Endodermal cell (in vitro differentiated cells): ENCODE measurements around the gene CARS2. TPM values are rescaled to one million over a fixed set of nuclear protein-coding genes. Genes with fewer than 3 reads are reported as not detected.
A peak's percentile ranks its signal among the peaks of the same experiment; 100 is the strongest.

Source experiments
- DNase-seq: peaks from one replicate; pipeline ENCODE4 v3.0.0-alpha.2; 2017
- H3K27ac ChIP-seq: 2 replicates; pipeline ENCODE4 v1.5.1; 2013; ENCODE audit warnings: mild to moderate bottlenecking, low read depth, low read length, moderate library complexity
- H3K27me3 ChIP-seq: 2 replicates; pipeline ENCODE4 v1.6.1; 2013; ENCODE audit warnings: mild to moderate bottlenecking, low read length, moderate library complexity; ENCODE audit not compliant: insufficient read depth, control insufficient read depth, poor library complexity, severe bottlenecking
- H3K36me3 ChIP-seq: 2 replicates; pipeline ENCODE4 v1.7.0; 2013; ENCODE audit warnings: mild to moderate bottlenecking, low read length, moderate library complexity; ENCODE audit not compliant: control insufficient read depth, insufficient read depth
- H3K4me1 ChIP-seq: one replicate; pipeline ENCODE4 v1.7.0; 2013; ENCODE audit warnings: low read length; ENCODE audit not compliant: control insufficient read depth, insufficient read depth
- H3K4me3 ChIP-seq: 2 replicates; pipeline ENCODE4 v1.5.1; 2013; ENCODE audit warnings: mild to moderate bottlenecking, low read length, moderate library complexity
- H3K9ac ChIP-seq: 2 replicates; pipeline ENCODE4 v1.6.1; 2013; ENCODE audit warnings: mild to moderate bottlenecking, low read length, moderate library complexity; ENCODE audit not compliant: poor library complexity, severe bottlenecking; ENCODE audit errors: extremely low read depth
- H3K9me3 ChIP-seq: 2 replicates; pipeline ENCODE4 v1.6.1; 2013; ENCODE audit warnings: mild to moderate bottlenecking, low read length, moderate library complexity; ENCODE audit not compliant: control insufficient read depth
- H3K27ac Mint-ChIP-seq: 2 replicates; pipeline ENCODE4 v1.8.0; 2020; ENCODE audit warnings: mixed read lengths
- H3K27me3 Mint-ChIP-seq: 2 replicates; pipeline ENCODE4 v1.8.0; 2021; ENCODE audit warnings: mild to moderate bottlenecking, mixed read lengths; ENCODE audit not compliant: insufficient read depth
- H3K36me3 Mint-ChIP-seq: 2 replicates; pipeline ENCODE4 v1.8.0; 2020; ENCODE audit warnings: low read depth, mixed read lengths
- H3K4me1 Mint-ChIP-seq: 2 replicates; pipeline ENCODE4 v1.8.0; 2020; ENCODE audit warnings: mixed read lengths
- H3K4me3 Mint-ChIP-seq: 2 replicates; pipeline ENCODE4 v1.8.0; 2020; ENCODE audit warnings: mild to moderate bottlenecking, moderate library complexity, mixed read lengths
- H3K9me3 Mint-ChIP-seq: 2 replicates; pipeline ENCODE4 v1.8.0; 2020; ENCODE audit warnings: mild to moderate bottlenecking, mixed read lengths
- CTCF ChIP-seq: fragments of 200-600 bp; sonication (generic); conservative IDR thresholded peaks from 2 replicates; pipeline ENCODE4 v1.5.0; 2021; ENCODE audit warnings: antibody characterized with exemption, mild to moderate bottlenecking
- WGBS, 2 experiments: methylation state at CpG; one replicate each; pipeline versions ENCODE4 v1.1.5 to v1.1.7; 2013; ENCODE audit warnings: missing lambda C conversion rate in 2 of 2, mixed read lengths in 1 of 2; ENCODE audit not compliant: insufficient coverage in 1 of 2, insufficient read length in 1 of 2; 5-methylcytosine and 5-hydroxymethylcytosine counted together
- total RNA-seq, 2 donors: library from RNA; stranded (reverse); fragmentation: NEBNext Ultra II Directional in 1 of 2; extraction: Animal tissue kit (Norgen Biotek cat#: 25700) in 1 of 2; gene quantifications; 2 replicates in 1 of 2; 3 replicates in 1 of 2; pipeline ENCODE4 v1.2.1, GENCODE V29; 2021

The CARS2 gene
- total RNA-seq, 2 donors from 2014 or later = 53.0 to 53.2 TPM

- H3K4me3 Mint-ChIP-seq = no peak overlapping the region
- H3K27ac Mint-ChIP-seq = no peak overlapping the region
- no peak for TF ChIP-seq CTCF
- peaks cover 5% of the 10 kb centered on the region for H3K9me3 Mint-ChIP-seq
- H3K36me3 Mint-ChIP-seq = peaks cover 22% of the 10 kb centered on the region
- H3K4me1 Mint-ChIP-seq = peaks cover 9% of the 10 kb centered on the region
- H3K27me3 ChIP-seq = no peaks in the 10 kb centered on the region
- no peak overlapping the region for H3K9ac ChIP-seq
- peaks cover 3% of the 10 kb centered on the region for H3K9me3 ChIP-seq
- WGBS, 2 experiments = 88 to 100% methylated on average over 1 to 9 of the region's 10 CpGs
- H3K27me3 Mint-ChIP-seq = no peaks in the 10 kb centered on the region
- peaks cover 25% of the 10 kb centered on the region for H3K36me3 ChIP-seq
- H3K27ac ChIP-seq = no peak overlapping the region
- no peak overlapping the region for H3K4me3 ChIP-seq
- H3K4me1 ChIP-seq = no peaks in the 10 kb centered on the region
- peak; percentile 32 for DNase-seq
Observed at GRCh38 chr13:110652764-110653163, 53.2 kb downstream of the CARS2 start.

GRCh38 chr13:110652231-110652730 lies 53.6 kb downstream of the CARS2 start:
- Mint-ChIP-seq H3K27me3 (no peaks in the 10 kb centered on the region), H3K4me1 (peaks cover 9% of the 10 kb centered on the region), H3K27ac (no peak overlapping the region), H3K36me3 (peaks cover 17% of the 10 kb centered on the region), H3K9me3 (peaks cover 2% of the 10 kb centered on the region), H3K4me3 (no peak overlapping the region)
- H3K27ac ChIP-seq = no peak overlapping the region
- no peak for TF ChIP-seq CTCF
- no peaks in the 10 kb centered on the region for H3K27me3 ChIP-seq
- H3K36me3 ChIP-seq = peaks cover 20% of the 10 kb centered on the region
- WGBS, 2 experiments = 93 to 98% methylated on average over 9 to 10 of the region's 10 CpGs
- H3K4me3 ChIP-seq = no peak overlapping the region
- DNase-seq = peak; percentile 40
- no peak overlapping the region for H3K9ac ChIP-seq
- H3K4me1 ChIP-seq = no peaks in the 10 kb centered on the region
- no peaks in the 10 kb centered on the region for H3K9me3 ChIP-seq

- Histone ChIP-seq H3K4me1 (no peaks in the 10 kb centered on the region), H3K4me3 (no peak overlapping the region), H3K27me3 (no peaks in the 10 kb centered on the region), H3K9ac (no peak overlapping the region), H3K27ac (no peak overlapping the region), H3K9me3 (no peaks in the 10 kb centered on the region), H3K36me3 (peaks cover 18% of the 10 kb centered on the region)
- peak; percentile 33 for DNase-seq
- WGBS, 2 experiments = 92 to 93% methylated on average over 9 to 16 of the region's 16 CpGs
- Mint-ChIP-seq H3K4me1 (peaks cover 9% of the 10 kb centered on the region), H3K27ac (no peak overlapping the region), H3K9me3 (no peaks in the 10 kb centered on the region), H3K4me3 (no peak overlapping the region), H3K27me3 (no peaks in the 10 kb centered on the region), H3K36me3 (peaks cover 15% of the 10 kb centered on the region)
- no peak for TF ChIP-seq CTCF
Observed at GRCh38 chr13:110651726-110652230, 54.1 kb downstream of the CARS2 start.
